ENCODE measurements around the gene SMPD2.
A peak's percentile ranks its signal among the peaks of the same experiment; 100 is the strongest.

Gene SMPD2

DNA sequence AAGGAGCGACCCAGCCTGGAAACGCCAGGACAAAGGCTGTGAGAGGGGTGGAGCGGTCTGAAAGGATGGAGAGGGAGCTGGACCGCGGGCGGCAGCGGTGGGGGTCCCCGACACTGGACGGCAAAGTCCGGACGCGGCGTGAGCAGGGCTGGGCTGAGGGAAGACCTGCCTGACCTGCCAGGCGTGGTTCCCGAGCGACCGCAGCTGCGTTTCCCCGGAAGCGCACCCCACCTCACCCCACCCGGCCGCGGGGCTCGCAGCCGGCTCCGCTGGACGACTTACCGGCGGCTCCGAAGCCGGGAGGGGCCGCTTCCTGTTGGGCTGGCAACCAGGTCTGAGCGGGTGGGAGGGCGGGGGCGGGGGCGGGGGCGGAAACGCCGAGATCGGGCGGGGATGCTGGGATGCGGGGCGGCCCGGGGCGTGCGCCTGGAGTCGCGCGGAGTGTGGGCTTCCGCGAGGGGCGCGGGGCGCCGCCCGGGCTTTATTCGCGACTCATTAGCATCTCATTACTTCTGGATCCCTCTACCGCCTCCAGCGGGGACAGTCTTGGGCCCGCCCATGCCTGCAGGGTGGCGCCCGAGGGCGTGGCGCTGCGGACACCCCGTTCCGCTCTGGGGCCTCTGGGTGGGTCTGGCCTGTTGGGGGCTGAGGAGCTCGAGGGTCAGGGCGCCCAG, 15.1 kb downstream of the SMPD2 start, which contains the start of gene MICAL1:
MICAL1 (minus strand) TSS at position 336 of the 674 bp plus-strand sequence. CDS start 1,576 bp downstream, outside the sequence.
- DNase-seq, result peak; percentile 73
- Mint-ChIP-seq H3K27me3 (ENCODE audit: low read depth, poor library complexity) (peaks cover 9% of the 10 kb centered on the region), H3K36me3 (ENCODE audit: low read depth) (peaks cover 4% of the 10 kb centered on the region), H3K4me1 (peaks cover 26% of the 10 kb centered on the region), H3K27ac (peak within 1 kb of the TSS; percentile 54), H3K9me3 (no peaks in the 10 kb centered on the region), H3K4me3 (peak within 1 kb of the TSS; percentile 98)
- TF ChIP-seq, protein P1, sequence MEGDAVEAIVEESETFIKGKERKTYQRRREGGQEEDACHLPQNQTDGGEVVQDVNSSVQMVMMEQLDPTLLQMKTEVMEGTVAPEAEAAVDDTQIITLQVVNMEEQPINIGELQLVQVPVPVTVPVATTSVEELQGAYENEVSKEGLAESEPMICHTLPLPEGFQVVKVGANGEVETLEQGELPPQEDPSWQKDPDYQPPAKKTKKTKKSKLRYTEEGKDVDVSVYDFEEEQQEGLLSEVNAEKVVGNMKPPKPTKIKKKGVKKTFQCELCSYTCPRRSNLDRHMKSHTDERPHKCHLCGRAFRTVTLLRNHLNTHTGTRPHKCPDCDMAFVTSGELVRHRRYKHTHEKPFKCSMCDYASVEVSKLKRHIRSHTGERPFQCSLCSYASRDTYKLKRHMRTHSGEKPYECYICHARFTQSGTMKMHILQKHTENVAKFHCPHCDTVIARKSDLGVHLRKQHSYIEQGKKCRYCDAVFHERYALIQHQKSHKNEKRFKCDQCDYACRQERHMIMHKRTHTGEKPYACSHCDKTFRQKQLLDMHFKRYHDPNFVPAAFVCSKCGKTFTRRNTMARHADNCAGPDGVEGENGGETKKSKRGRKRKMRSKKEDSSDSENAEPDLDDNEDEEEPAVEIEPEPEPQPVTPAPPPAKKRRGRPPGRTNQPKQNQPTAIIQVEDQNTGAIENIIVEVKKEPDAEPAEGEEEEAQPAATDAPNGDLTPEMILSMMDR (IDR thresholded peaks at IDR 0.05), result peak; percentile 16

DNA sequence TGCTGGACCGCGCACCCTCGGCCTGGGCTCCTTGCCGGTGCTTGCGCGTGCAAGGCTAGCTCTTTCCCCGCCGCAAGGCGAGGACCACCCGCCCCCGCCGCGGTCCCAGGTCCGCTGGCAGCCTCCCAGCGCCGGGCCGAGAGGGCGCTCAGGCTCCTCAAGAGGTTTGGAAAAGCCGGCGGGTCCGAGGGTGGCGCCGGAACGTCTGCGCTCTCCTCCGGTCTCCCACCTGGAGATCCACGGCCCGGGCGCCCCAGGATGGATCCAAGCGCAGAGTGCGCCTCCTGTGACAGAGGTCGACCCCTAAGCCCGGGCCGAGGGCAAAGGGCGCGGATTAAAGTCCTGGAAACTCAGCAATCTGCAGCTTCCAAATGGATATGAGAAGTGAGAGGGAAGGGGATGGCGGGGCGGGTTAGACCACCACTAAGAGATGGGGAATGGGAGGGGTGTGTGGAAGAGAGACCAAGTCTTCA, 15.6 kb downstream of the SMPD2 start:
- Mint-ChIP-seq H3K9me3 (no peaks in the 10 kb centered on the region), H3K27me3 (ENCODE audit: low read depth, poor library complexity) (peaks cover 9% of the 10 kb centered on the region), H3K4me1 (peaks cover 26% of the 10 kb centered on the region), H3K36me3 (ENCODE audit: low read depth) (no peaks in the 10 kb centered on the region), H3K4me3 (peak overlapping the region; percentile 78), H3K27ac (no peak overlapping the region)
- DNase-seq, result no peak
- TF ChIP-seq, protein P1 (IDR thresholded peaks at IDR 0.05), result no peak

GRCh38 chr6:109456710-109457561, 16.4 kb downstream of the SMPD2 start:
- peaks cover 26% of the 10 kb centered on the region for H3K4me1 Mint-ChIP-seq
- TF ChIP-seq, protein P1 (IDR thresholded peaks at IDR 0.05), result no peak
- no peak overlapping the region for H3K27ac Mint-ChIP-seq
- peak overlapping the region; percentile 78 for H3K4me3 Mint-ChIP-seq
- DNase-seq, result no peak
- peaks cover 9% of the 10 kb centered on the region for H3K27me3 Mint-ChIP-seq (ENCODE audit: low read depth, poor library complexity)
- H3K36me3 Mint-ChIP-seq (ENCODE audit: low read depth), result peaks cover 4% of the 10 kb centered on the region
- peaks cover 2% of the 10 kb centered on the region for H3K9me3 Mint-ChIP-seq

DNA sequence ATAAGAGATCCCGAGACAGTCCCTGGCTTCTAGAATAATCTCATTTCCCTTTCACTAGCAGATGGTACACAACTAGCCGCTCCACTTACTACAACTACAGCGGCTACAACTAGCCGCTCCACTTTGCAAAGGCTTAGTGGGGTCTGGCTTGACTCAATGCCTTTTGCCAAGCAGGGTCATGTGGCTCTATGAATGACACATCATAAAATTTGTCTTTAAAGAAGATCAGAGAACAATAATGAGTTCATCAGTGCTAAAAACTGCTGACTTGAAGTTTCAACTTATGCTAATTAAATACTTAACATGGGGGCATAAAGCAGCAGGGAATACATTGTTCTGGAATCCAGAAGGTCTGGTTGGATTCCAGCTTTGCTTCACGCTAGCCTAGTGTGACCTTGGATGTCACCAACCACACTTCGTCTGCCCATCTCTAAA, 17.1 kb downstream of the SMPD2 start:
- peaks cover 10% of the 10 kb centered on the region for H3K36me3 Mint-ChIP-seq (ENCODE audit: low read depth)
- peaks cover 3% of the 10 kb centered on the region for H3K9me3 Mint-ChIP-seq
- H3K27me3 Mint-ChIP-seq (ENCODE audit: low read depth, poor library complexity), result peaks cover 9% of the 10 kb centered on the region
- DNase-seq, result no peak
- H3K4me3 Mint-ChIP-seq, result no peak overlapping the region
- TF ChIP-seq, protein P1 (IDR thresholded peaks at IDR 0.05), result no peak
- no peak overlapping the region for H3K27ac Mint-ChIP-seq
- H3K4me1 Mint-ChIP-seq, result peaks cover 26% of the 10 kb centered on the region

DNA sequence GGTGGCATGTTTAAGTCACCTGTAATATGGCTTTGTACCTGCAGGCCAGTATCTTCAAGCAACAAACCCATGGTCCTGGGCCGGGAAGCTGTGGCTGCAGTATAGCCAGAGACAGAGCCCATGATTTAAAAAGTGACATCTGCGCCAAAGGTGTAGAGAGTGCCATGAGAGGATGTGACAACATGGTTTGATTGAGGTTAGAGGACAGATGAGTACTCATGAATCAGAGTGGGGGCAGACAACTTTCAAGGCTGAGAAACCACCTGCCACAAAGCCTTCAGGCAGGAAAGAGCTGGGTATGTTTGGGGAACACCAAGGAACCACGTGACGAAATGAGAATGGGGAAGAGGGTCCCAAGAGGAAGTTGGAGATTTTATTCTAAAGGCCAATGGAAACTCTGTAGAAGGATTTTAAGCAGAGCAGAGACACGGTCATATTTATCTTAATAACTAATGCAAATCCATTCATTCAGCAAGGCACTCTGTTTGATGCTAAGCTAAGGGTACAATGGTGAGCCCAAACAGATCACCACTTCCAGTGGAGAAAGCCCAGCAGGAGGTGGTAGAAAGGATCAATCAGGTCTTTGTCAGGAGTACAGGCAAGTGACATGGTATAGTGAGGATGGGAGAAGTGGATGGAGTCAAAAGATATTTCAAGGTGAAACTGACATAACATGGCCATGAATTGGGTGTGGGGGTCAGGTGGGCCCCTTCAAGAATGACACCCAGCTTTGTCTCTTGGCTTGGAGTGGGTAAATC, 18.4 kb downstream of the SMPD2 start:
- Mint-ChIP-seq H3K27ac (no peak overlapping the region), H3K4me1 (peaks cover 23% of the 10 kb centered on the region), H3K36me3 (ENCODE audit: low read depth) (peaks cover 21% of the 10 kb centered on the region), H3K4me3 (no peak overlapping the region), H3K9me3 (peaks cover 3% of the 10 kb centered on the region), H3K27me3 (ENCODE audit: low read depth, poor library complexity) (peaks cover 9% of the 10 kb centered on the region)
- TF ChIP-seq, protein P1 (IDR thresholded peaks at IDR 0.05), result no peak
- DNase-seq, result no peak

All from nephron progenitor cell (in vitro differentiated cells).